HCT116 (cell line): ENCODE measurements around the gene EDA2R.

Experiments
- EZH2 ChIP-seq: fragments of 200-600 bp; sonication (generic); IDR thresholded peaks from 2 replicates; pipeline ENCODE4 v1.6.1; 2017; ENCODE audit warnings: antibody characterized with exemption, mixed run types
- EZH2phosphoT487 ChIP-seq: fragments of 200-600 bp; IDR thresholded peaks from 2 replicates; pipeline ENCODE4 v1.6.1; 2018; ENCODE audit warnings: antibody characterized with exemption, borderline replicate concordance
- JUND ChIP-seq: IDR thresholded peaks from 2 replicates; pipeline ENCODE4 v1.6.1; 2012
- RAD21 ChIP-seq: IDR thresholded peaks from 2 replicates; pipeline ENCODE4 v1.6.1; 2012; ENCODE audit warnings: low read depth, mild to moderate bottlenecking
- SP1 ChIP-seq: IDR thresholded peaks from 2 replicates; pipeline ENCODE4 v1.6.1; 2012; ENCODE audit warnings: low read depth
- TCF7L2 ChIP-seq: IDR thresholded peaks from 2 replicates; pipeline ENCODE4 v1.7.0; 2011; ENCODE audit warnings: borderline replicate concordance, inconsistent platforms; ENCODE audit not compliant: insufficient read depth, insufficient read length; ENCODE audit errors: extremely low read depth
- TF ChIP-seq, protein P1 (sequence below), 3 experiments: fragments of 200-600 bp in 1 of 3; sonication (generic) in 1 of 3; IDR thresholded peaks in 2 of 3; conservative IDR thresholded peaks in 1 of 3; 2 replicates each; pipeline ENCODE4 v1.5.1; 2012 to 2017; ENCODE audit warnings: low read depth in 2 of 3, low read length in 2 of 3, antibody characterized with exemption in 1 of 3, borderline replicate concordance in 1 of 3, control low read depth in 1 of 3, mild to moderate bottlenecking in 1 of 3, mixed read lengths in 1 of 3, mixed run types in 1 of 3, moderate library complexity in 1 of 3; ENCODE audit not compliant: insufficient read depth in 1 of 3

DNA sequence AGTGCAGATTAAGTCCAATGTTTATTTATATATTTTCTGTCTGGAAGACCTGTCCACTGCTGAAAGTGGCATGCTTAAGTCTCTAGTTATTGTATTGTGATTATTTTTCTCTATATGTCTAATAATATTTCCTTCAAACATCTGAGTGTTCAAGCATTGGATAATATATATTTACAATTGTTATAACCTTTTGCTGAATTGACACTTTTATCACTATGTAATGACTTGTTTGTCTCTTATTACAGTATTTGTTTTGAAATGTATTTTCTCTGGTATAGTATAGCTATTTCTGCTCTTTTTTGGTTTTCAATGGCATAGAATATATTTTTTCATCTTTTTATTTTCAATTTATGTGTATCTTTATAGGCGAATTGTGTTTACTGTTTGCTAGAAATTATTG lies 59.7 kb downstream of the EDA2R start:
- TF ChIP-seq SP1 (no peak), JUND (no peak), EZH2 (no peak), TCF7L2 (no peak), EZH2phosphoT487 (no peak), RAD21 (no peak)
- TF ChIP-seq, protein P1, sequence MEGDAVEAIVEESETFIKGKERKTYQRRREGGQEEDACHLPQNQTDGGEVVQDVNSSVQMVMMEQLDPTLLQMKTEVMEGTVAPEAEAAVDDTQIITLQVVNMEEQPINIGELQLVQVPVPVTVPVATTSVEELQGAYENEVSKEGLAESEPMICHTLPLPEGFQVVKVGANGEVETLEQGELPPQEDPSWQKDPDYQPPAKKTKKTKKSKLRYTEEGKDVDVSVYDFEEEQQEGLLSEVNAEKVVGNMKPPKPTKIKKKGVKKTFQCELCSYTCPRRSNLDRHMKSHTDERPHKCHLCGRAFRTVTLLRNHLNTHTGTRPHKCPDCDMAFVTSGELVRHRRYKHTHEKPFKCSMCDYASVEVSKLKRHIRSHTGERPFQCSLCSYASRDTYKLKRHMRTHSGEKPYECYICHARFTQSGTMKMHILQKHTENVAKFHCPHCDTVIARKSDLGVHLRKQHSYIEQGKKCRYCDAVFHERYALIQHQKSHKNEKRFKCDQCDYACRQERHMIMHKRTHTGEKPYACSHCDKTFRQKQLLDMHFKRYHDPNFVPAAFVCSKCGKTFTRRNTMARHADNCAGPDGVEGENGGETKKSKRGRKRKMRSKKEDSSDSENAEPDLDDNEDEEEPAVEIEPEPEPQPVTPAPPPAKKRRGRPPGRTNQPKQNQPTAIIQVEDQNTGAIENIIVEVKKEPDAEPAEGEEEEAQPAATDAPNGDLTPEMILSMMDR (IDR thresholded peaks at IDR 0.05 in 2 of 3, conservative IDR thresholded peaks at IDR 0.05 in 1 of 3; ENCODE audit: borderline replicate concordance in 1 of 3, insufficient read depth in 1 of 3, low read depth in 2 of 3, low read length in 2 of 3), result no peak
